PFSK-1 (cell line): ENCODE data around the gene ZKSCAN1.

Experiments
- FOXP2 ChIP-seq: optimal IDR thresholded peaks from 2 replicates; pipeline ENCODE3; 2011; ENCODE audit warnings: borderline replicate concordance, control low read depth, inconsistent platforms; ENCODE audit not compliant: insufficient read depth; ENCODE audit errors: extremely low read length, extremely low read depth
- POLR2AphosphoS5 ChIP-seq: IDR thresholded peaks from 2 replicates; pipeline ENCODE4 v1.6.1; 2012; ENCODE audit warnings: low read depth, mild to moderate bottlenecking, control low read depth, low read length, moderate library complexity
- REST ChIP-seq, 2 experiments: IDR thresholded peaks; 2 replicates each; pipeline versions ENCODE4 v1.6.1 to v1.8.0; 2011 to 2012; ENCODE audit warnings: low read depth in 2 of 2, low read length in 2 of 2, control low read depth in 1 of 2, inconsistent platforms in 1 of 2, mild to moderate bottlenecking in 1 of 2, moderate library complexity in 1 of 2; ENCODE audit not compliant: insufficient read depth in 1 of 2
- SIN3A ChIP-seq: IDR thresholded peaks from 2 replicates; pipeline ENCODE4 v1.6.1; 2012; ENCODE audit warnings: mild to moderate bottlenecking, low read length, moderate library complexity, borderline replicate concordance; ENCODE audit not compliant: insufficient read depth
- TAF1 ChIP-seq: IDR thresholded peaks from 2 replicates; pipeline ENCODE4 v1.6.1; 2012; ENCODE audit warnings: low read length, control low read depth, borderline replicate concordance; ENCODE audit not compliant: insufficient read depth

- no peak for TF ChIP-seq FOXP2
- no peak for TF ChIP-seq TAF1
- TF ChIP-seq POLR2AphosphoS5 = no peak
- TF ChIP-seq SIN3A = no peak
- no peak for TF ChIP-seq REST (IDR thresholded peaks at IDR 0.05; ENCODE audit: insufficient read depth in 1 of 2, low read depth in 2 of 2, low read length in 2 of 2)
Observed at GRCh38 chr7:100000239-100000638, 15.2 kb upstream of the ZKSCAN1 start.
